Thymus (tissue), 11 donors: ENCODE data around the gene GARIN3. TPM values are rescaled to one million over a fixed set of nuclear protein-coding genes. Genes with fewer than 3 reads are reported as not detected.

Source experiments
- DNase-seq, 9 donors: peaks; one replicate each; pipeline ENCODE4 v3.0.0-alpha.2; 2013; ENCODE audit warnings: low spot score in 9 of 9, low read depth in 6 of 9, missing footprints in 1 of 9
- H3K27ac ChIP-seq, 2 donors: one replicate each; pipeline ENCODE4 v1.5.1; 2013; ENCODE audit warnings: control low read depth in 1 of 2, low read depth in 1 of 2, low read length in 1 of 2, mild to moderate bottlenecking in 1 of 2, moderate library complexity in 1 of 2
- H3K27me3 ChIP-seq, 2 donors: one replicate each; pipeline ENCODE4 v1.5.1; 2013; ENCODE audit warnings: low read length in 1 of 2; ENCODE audit not compliant: control insufficient read depth in 2 of 2, insufficient read depth in 1 of 2
- H3K36me3 ChIP-seq, 2 donors: one replicate each; pipeline ENCODE4 v1.5.1; 2013; ENCODE audit warnings: low read length in 1 of 2, mild to moderate bottlenecking in 1 of 2, moderate library complexity in 1 of 2; ENCODE audit not compliant: control insufficient read depth in 2 of 2, insufficient read depth in 2 of 2
- H3K4me1 ChIP-seq, 2 donors: one replicate each; pipeline ENCODE4 v1.5.1; 2013; ENCODE audit warnings: low read length in 2 of 2; ENCODE audit not compliant: control insufficient read depth in 2 of 2, insufficient read depth in 2 of 2
- H3K4me3 ChIP-seq, 2 donors: one replicate each; pipeline ENCODE4 v1.5.1; 2013; ENCODE audit warnings: low read length in 2 of 2, control low read depth in 1 of 2, mild to moderate bottlenecking in 1 of 2
- H3K9me3 ChIP-seq, 2 donors: one replicate each; pipeline ENCODE4 v1.5.1; 2013; ENCODE audit warnings: low read length in 1 of 2, mild to moderate bottlenecking in 1 of 2; ENCODE audit not compliant: control insufficient read depth in 2 of 2, insufficient read depth in 1 of 2
- WGBS: extraction: QIAGEN DNeasy Blood & Tissue Kit; methylation state at CpG from one replicate; pipeline ENCODE4 v1.1.7; 2013; 5-methylcytosine and 5-hydroxymethylcytosine counted together
- polyA plus RNA-seq: library from polyadenylated mRNA; stranded (reverse); fragments of 200-250 nt; gene quantifications from one replicate; pipeline ENCODE4 v1.2.3, GENCODE V29; 2013
- total RNA-seq: library from RNA; stranded (reverse); fragments of 120-200 nt; gene quantifications from one replicate; pipeline ENCODE4 v1.2.4, GENCODE V29; 2013
- donor health status: healthy.

Gene GARIN3
- total and polyA plus RNA-seq, 2 donors = not detected

DNA sequence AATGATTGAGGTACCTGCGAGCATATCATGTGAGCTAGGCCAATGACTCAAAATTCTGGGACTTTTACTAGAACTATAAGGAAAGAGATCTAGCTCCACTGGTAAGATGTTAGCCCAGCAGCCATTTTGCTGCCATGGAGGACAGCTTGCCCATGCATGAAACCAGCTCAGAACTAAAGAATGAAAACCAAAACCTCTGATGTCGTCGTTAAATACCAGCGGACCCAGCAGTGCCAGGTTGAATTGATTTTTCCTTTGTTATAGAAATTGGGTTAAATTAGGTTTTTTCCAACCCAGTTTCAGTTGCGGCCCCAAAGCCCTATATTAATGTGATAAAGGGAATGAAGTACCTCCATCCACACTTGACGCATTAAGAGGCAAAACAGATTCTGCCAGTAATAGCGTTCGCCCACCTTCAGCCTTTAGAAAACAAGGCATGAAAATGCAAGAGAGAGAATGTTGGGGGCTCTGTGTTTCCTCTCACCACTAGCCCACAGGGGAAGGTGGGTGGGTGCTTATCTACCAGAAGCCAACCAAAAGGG is 9.1 kb upstream of the GARIN3 start:
- no peaks in the 10 kb centered on the region for H3K27me3 ChIP-seq
- DNase-seq = no peak
- 90% methylated on average over 8 of the region's 8 CpGs for WGBS
- peaks cover 16 to 41% of the 10 kb centered on the region in 2 donors for H3K4me1 ChIP-seq
- H3K4me3 ChIP-seq = no peak overlapping the region
- H3K9me3 ChIP-seq = peaks cover 0 to 7% of the 10 kb centered on the region in 2 donors
- no peaks in the 10 kb centered on the region for H3K36me3 ChIP-seq
- no peak overlapping the region for H3K27ac ChIP-seq

DNA sequence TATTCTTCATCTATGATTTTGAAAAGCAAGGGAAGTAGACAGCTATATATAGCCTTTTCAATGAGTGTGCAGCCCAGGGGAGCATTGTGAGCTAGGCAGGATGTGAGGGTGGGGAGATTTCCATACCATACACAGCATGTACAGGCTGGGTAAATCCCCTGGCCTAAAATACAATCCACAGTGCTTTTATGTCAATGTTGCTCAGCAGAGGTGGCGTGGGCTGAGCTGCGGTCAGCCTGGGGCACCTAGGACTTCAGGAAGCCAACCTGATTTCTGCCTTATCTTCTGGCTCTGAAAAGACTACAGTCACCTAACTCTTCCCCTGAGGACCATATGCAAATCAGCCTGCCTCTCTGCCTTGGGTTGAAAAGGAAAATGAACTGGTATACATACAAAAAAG is 6.3 kb upstream of the GARIN3 start:
- Histone ChIP-seq H3K4me1 (peaks cover 5 to 29% of the 10 kb centered on the region in 2 donors), H3K27ac (peak overlapping the region; percentile 67 to 81), H3K27me3 (no peaks in the 10 kb centered on the region), H3K36me3 (no peaks in the 10 kb centered on the region), H3K9me3 (peaks cover 0 to 3% of the 10 kb centered on the region in 2 donors), H3K4me3 (no peak overlapping the region)
- peak in 6 of 9 donors; percentile 62 to 86 (median 74) for DNase-seq
- 29% methylated on average over 2 of the region's 2 CpGs for WGBS

DNA sequence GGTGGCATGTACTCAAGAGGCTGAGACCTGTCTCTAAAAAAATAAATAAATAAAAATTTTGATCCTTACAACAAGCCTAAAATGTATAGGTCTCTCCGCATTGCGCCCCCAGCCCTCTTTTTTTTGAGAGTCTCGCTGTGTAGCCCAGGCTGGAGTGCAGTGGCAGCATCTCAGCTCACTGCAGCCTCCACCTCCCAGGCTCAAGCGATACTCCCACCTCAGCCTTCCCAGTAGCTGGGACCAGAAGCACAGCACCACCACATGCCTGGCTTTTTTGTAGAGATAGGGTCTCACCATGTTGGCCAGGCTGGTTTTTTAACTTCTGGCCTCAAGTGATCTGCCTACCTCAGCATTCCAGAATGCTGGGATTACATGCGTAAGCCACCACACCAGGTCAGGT is 2.2 kb upstream of the GARIN3 start:
- Histone ChIP-seq H3K4me1 (peaks cover 5 to 38% of the 10 kb centered on the region in 2 donors), H3K36me3 (no peaks in the 10 kb centered on the region), H3K4me3 (no peak overlapping the region), H3K9me3 (peaks cover 0 to 3% of the 10 kb centered on the region in 2 donors), H3K27ac (no peak overlapping the region), H3K27me3 (no peaks in the 10 kb centered on the region)
- WGBS = 98% methylated on average over 5 of the region's 5 CpGs
- no peak for DNase-seq

- H3K27me3 ChIP-seq = no peaks in the 10 kb centered on the region
- H3K4me1 ChIP-seq = peaks cover 0 to 27% of the 10 kb centered on the region in 2 donors
- no peaks in the 10 kb centered on the region for H3K36me3 ChIP-seq
- peak in 1 of 9 donors; percentile 39 for DNase-seq
- H3K27ac ChIP-seq = no peak overlapping the region
- 68% methylated on average over 4 of the region's 4 CpGs for WGBS
- no peak overlapping the region for H3K4me3 ChIP-seq
- H3K9me3 ChIP-seq = peaks cover 0 to 3% of the 10 kb centered on the region in 2 donors
Observed at GRCh38 chr5:157167214-157167621, 1.2 kb upstream of the GARIN3 start.

DNA sequence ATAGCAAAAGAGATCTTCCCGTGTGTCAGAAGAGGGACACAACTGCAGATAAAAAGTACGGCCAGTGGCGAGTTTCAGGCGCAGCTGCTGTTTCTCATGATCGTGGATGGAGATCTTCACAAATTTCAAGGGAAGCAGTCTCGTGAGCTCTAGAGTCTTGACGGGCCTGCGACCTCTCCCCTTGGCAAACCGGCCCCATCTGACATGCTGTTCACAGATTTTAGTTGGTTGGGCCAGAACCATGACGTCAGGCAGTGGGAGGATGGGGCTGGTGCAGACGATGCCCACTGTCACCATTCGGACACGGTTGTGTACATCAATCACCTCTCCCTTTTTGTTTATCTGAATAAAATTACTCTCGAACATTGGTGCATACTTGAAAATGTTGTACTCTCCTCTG is 396 bp downstream of the GARIN3 start:
- Histone ChIP-seq H3K4me1 (peaks cover 0 to 19% of the 10 kb centered on the region in 2 donors), H3K27ac (no peak overlapping the region), H3K36me3 (no peaks in the 10 kb centered on the region), H3K27me3 (no peaks in the 10 kb centered on the region), H3K4me3 (no peak overlapping the region), H3K9me3 (peaks cover 0 to 2% of the 10 kb centered on the region in 2 donors)
- DNase-seq = no peak
- 97% methylated on average over 14 of the region's 14 CpGs for WGBS

DNA sequence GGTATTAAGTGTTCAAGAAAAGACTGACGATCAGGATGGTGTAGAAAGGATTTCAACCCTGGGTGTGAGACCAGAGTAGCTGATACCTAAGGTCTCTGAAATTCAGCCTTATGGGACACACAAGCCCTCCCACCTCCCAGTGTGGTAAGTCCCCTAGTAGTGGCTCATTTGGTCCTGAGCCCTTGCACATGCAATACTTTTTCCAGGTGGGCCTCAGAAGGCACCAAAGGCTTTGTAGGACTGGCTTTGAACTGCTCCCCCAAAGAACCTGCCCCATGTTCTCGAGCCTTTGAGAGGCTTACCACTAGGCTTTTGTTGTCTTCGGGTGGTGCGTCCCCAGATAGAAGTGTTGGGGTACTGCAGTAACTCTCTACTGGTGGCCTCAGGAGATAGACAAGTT is 803 bp downstream of the GARIN3 start:
- WGBS = 92% methylated on average over 4 of the region's 4 CpGs
- Histone ChIP-seq H3K36me3 (no peaks in the 10 kb centered on the region), H3K9me3 (no peaks in the 10 kb centered on the region), H3K4me3 (no peak overlapping the region), H3K4me1 (peaks cover 0 to 19% of the 10 kb centered on the region in 2 donors), H3K27ac (no peak overlapping the region), H3K27me3 (no peaks in the 10 kb centered on the region)
- no peak for DNase-seq

DNA sequence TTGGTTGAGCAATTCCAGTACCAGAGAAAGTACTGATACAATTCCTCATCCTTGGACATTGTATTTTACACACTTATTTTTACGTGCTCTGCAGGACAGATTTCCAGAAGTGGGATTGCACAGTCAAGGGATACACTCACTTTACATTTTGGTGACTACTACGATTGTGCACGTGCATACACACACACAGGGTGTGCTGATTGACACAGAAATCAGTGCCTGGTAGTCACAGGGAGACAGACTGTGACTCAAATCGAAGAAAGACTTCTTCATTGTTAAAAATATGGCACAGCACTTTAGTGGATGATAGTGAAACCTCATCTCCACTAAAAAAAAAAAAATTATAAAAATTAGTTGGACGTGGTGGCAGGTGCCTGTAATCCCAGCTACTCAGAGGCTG is 1.5 kb downstream of the GARIN3 start:
- Histone ChIP-seq H3K4me3 (no peak overlapping the region), H3K36me3 (no peaks in the 10 kb centered on the region), H3K27me3 (no peaks in the 10 kb centered on the region), H3K4me1 (peaks cover 0 to 26% of the 10 kb centered on the region in 2 donors), H3K9me3 (no peaks in the 10 kb centered on the region), H3K27ac (no peak overlapping the region)
- WGBS = 97% methylated on average over 5 of the region's 5 CpGs
- no peak for DNase-seq

- DNase-seq = no peak
Observed at GRCh38 chr5:157162919-157163510, 3.0 kb downstream of the GARIN3 start.

GRCh38 chr5:157161996-157162395 is 4.1 kb downstream of the GARIN3 start:
- no peak overlapping the region for H3K27ac ChIP-seq
- no peak overlapping the region for H3K4me3 ChIP-seq
- no peaks in the 10 kb centered on the region for H3K9me3 ChIP-seq
- 96% methylated on average over 6 of the region's 6 CpGs for WGBS
- H3K36me3 ChIP-seq = no peaks in the 10 kb centered on the region
- H3K4me1 ChIP-seq = peaks cover 0 to 32% of the 10 kb centered on the region in 2 donors
- no peak for DNase-seq
- no peaks in the 10 kb centered on the region for H3K27me3 ChIP-seq

More at GRCh38 chr5:157162919-157163510, 3.0 kb downstream of the GARIN3 start:
- no peaks in the 10 kb centered on the region for H3K9me3 ChIP-seq
- no peak overlapping the region for H3K27ac ChIP-seq
- H3K4me3 ChIP-seq = no peak overlapping the region
- WGBS = 98% methylated on average over 12 of the region's 12 CpGs
- peaks cover 0 to 40% of the 10 kb centered on the region in 2 donors for H3K4me1 ChIP-seq
- no peaks in the 10 kb centered on the region for H3K36me3 ChIP-seq
- no peaks in the 10 kb centered on the region for H3K27me3 ChIP-seq
